GM04503 (cell line): ENCODE measurements around the gene ZW10.
A peak's percentile ranks its signal among the peaks of the same experiment; 100 is the strongest.
"Not testable (repeated sequence)": the region's sequence is repeated elsewhere in the genome, so short reads cannot be mapped to it uniquely, and the experiment has no call there.

Experiments used
- DNase-seq: peaks from one replicate; pipeline ENCODE4 v3.0.0-alpha.2; 2012; ENCODE audit warnings: low read depth

The ZW10 gene

DNA sequence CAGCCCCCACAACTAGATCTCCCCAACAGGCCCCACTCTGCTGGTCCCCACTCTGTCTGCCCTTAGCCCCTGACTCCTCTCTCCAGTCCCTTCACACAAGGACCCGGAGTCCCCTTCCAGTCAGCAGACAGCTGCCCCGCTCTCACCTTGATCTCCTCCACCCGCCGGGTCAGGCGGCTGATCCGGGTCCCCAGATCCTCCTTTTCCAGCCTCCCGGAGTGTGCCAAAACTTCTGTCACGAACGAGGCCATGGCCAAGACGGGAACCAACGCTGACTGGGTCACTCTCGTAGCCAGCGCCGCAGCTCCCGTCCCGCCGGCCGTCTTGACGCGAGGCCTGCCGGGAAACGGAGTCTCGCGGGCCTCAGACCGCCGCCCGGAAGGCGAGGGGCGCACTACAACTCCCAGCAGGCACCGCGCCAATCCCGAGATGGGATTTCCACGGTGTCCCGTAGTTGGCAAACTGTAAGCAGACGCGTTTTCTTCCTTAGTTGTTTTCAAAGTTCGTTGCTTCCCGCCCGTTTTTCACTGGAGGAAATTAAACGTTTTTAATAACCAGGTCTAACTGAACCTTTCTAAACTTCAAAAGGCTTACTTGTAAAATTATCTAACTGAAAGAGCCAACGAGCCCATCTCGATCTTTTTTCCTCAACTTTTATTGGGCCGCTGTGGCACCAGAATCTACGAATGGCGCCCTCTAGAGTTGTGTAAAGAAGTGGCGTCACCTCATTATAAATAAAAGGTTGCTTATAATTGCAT lies at the start of gene ZW10:
ZW10 (minus strand) TSS at position 277 of the 758 bp plus-strand sequence; CDS start at position 251, 26 bp downstream.
- DNase-seq = peak; percentile 84

- no peak for DNase-seq
Observed at GRCh38 chr11:113818426-113818825, 44.9 kb upstream of the ZW10 start.

GRCh38 chr11:113817626-113818025 lies 44.1 kb upstream of the ZW10 start:
- no peak for DNase-seq

- peak; percentile 14 for DNase-seq
Observed at GRCh38 chr11:113817162-113817561, 43.7 kb upstream of the ZW10 start.

- no peak for DNase-seq
Observed at GRCh38 chr11:113814181-113814580, 40.7 kb upstream of the ZW10 start.

DNA sequence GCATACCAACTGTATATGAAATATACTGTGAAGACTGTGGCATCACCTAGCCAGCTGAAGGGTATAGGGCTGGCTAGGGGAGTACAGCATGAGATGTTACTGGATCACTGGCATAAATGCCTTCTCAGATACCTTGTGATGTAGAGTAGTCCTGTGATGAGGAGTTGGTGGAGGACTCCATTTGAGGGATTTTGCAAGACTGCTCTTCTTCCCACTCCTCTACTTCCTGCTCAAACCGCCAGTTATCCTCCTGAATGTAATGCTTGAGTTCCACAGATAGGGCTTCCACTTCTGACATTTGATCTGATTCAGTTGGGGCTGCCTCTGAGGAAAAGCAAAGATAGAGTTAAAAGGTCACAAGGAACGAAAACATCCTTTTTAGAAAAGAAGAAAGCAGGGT lies 35.4 kb upstream of the ZW10 start:
- no peak for DNase-seq

DNA sequence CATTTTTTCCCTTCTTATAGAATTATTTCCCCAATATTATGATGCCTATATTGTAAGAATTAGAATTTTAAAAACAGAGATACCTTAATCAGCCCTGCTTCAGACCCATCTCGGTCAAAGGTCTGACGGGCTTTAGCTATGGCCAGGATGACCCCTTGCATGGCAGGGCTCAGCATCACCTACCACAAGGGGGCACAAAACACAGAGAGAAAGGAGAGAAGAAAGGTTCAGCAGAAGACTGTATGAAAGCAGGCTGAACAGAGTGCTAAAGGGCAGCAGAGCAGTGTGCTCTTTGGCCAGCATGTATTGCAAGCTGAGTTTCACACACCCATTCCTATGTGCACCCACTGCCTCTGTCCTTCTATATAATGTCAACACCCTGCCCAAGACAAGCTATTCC lies 32.9 kb upstream of the ZW10 start:
- no peak for DNase-seq

DNA sequence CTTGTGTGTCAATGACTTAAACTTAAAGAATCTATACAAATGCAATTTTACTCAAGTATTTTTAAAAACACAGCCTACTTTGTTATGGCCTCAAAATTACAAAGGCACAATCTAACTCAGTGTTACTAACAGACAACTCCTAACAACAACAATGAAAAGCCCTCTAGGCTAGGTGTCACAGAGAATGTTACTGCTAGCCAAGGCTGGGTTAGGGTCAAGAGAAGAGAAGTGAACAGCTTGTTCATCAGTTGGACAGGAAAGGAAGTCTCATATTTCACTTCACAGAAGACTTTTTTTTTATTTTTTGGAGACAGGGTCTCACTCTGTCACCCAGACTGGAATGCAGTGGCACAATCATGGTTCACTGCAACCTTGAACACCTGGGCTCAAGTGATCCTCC lies 32.1 kb upstream of the ZW10 start:
- no peak for DNase-seq

DNA sequence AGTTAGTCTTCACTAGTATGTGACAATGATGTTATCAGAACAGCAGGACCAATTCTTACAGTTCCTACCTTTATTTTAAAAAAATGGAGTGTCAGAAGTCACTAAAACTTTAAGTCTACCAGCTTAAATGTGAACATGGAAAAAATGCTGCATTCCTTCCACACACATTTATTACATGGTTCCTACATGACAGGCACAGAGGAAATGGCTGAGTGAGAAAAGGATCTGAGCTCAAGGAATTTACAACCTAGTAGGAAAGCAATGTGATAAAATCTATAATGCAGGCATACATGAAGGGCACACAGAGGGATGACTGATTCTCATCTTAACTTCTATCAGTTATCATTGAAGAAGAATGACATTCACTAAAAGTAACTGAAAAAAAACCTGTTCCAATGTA lies 29.1 kb upstream of the ZW10 start:
- DNase-seq = no peak

GRCh38 chr11:113796663-113797259 lies 23.3 kb upstream of the ZW10 start:
- DNase-seq = peak; percentile 5

DNA sequence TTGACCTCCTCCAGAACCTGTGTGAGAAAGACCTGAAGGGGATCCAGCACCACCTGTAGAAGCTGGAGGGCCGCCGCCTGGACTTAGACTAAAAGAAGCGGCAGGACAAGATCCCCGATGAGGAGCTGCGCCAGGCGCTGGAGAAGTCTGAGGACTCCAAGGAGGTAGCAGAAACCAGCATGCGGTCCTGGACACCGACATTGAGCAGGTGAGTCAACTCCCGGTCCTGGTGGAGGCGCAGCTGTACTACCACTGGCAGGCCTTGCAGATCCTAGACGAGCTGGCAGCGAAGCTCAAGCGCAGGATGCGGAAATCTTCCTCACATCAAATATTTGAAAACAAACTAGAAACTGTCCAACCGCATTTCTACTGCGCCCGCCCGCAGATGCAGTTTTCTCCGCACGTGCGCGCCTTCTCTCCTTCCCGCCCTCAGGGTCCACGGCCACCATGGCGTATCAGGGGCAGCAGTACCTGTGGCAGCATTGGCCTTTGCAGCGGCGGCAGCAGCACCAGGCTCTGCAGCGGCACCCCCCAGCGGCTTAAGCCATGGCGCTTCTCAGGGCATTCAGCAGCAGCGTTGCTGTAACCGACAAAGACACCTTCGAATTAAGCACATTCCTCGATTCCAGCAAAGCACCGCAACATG lies 16.3 kb upstream of the ZW10 start:
- DNase-seq = no peak

DNA sequence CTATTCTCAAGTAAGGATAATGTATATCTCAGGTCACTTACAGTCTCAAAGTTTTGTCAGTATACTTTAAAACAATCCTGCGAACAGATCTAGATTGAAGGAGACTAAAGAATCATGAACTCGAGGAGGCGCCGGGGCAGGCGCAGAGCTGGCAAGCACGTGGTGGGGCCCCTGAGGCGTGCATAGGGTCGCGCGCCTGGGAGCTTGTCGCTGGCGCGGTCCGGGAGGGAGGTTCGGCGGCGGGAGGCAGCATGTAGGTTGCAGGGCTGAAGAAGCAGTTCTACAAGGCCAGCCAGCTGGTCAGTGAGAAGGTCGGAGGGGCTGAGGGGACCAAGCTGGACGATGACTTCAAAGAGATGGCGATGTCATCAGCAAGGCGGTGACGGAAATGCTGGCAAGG lies 15.5 kb upstream of the ZW10 start:
- not testable (repeated sequence) for DNase-seq

- DNase-seq = no peak
Observed at GRCh38 chr11:113782134-113782533, 8.6 kb upstream of the ZW10 start.

DNA sequence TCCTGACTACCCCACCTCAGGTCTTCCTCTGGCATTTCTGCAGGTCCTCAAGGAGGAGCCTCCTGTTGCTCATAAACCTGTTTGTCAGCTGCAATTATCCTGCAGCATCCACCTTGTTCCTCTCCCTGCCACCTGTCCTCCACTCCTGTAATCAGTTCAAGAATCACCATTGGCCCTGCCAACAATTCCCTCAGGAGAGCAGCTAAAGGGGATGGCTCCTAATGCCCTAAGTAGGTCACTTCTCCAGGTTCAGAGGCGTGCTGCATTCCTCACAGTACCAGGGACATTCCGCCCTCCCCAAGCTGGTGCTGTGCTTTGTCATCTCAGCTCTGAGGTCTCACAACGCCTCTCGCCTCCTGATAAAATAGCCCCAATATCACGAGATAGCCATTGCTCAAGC lies 8.2 kb upstream of the ZW10 start:
- no peak for DNase-seq

GRCh38 chr11:113779496-113779895 lies 6.0 kb upstream of the ZW10 start, which contains the start of gene CLDN25:
TSS of gene CLDN25 (plus strand) at chr11:113779796. CDS start at chr11:113779796, 0 bp downstream.
- DNase-seq = no peak

- DNase-seq = peak; percentile 7
Observed at GRCh38 chr11:113778111-113778910, 4.8 kb upstream of the ZW10 start.

DNA sequence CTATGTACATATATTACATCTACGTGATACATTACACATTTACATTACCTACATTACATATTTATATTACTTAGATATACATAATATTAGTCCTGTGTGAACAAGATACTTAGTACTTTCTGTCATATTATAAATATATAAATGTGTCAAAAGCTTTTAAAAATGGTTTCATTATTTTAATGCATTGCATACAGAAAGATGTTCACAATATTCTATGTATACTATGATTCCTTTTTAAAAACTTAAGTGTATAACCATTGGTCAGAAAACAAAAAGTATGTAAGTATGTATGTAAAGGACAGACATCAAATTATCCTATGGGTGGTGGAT lies 647 bp upstream of the ZW10 start:
- DNase-seq = no peak

- no peak for DNase-seq
Observed at GRCh38 chr11:113773092-113773415, 438 bp downstream of the ZW10 start.

DNA sequence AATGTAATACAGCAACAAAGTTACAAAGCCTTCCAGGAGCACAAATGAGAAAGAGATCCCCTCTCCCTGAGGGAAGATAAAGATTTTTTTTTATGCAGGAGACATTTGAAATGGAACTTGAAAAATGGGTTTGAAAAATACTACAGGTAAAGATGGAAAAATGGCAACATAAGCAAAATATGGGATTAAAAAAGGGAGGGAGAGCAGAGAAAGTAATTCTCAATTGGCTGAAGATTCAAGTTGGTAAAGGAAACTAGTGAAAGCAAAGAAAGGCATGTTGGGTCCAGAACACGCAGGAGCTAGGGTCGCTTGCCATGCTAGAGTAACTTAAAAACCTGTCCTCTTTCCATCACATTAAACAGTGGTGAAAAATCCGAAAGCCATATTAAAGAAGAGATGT lies 1.5 kb downstream of the ZW10 start:
- no peak for DNase-seq

- DNase-seq = no peak
Observed at GRCh38 chr11:113764527-113765219, 8.8 kb downstream of the ZW10 start.

GRCh38 chr11:113763040-113763439 lies 10.5 kb downstream of the ZW10 start:
- not testable (repeated sequence) for DNase-seq

- DNase-seq = no peak
Observed at GRCh38 chr11:113760241-113760640, 13.3 kb downstream of the ZW10 start.
